Measurements from ENCODE around the gene TTC39C. TPM values are rescaled to one million over a fixed set of nuclear protein-coding genes. Genes with fewer than 3 reads are reported as not detected.

TTC39C gene
- total and polyA plus RNA-seq, 9 donors = 7.2 to 31.0 (median 14.0) TPM

GRCh38 chr18:24051031-24051947 is 36.7 kb downstream of the TTC39C start:
- Histone ChIP-seq H3K4me1 (ENCODE audit: insufficient read depth) (peaks cover 11% of the 10 kb centered on the region), H3K4me3 (no peak overlapping the region), H3K36me3 (no peaks in the 10 kb centered on the region), H3K27me3 (no peaks in the 10 kb centered on the region), H3K9me3 (no peaks in the 10 kb centered on the region), H3K27ac (no peak overlapping the region)
- intact Hi-C loops (cut with DNase I) = no loop called here
- 50 to 55% (median 52%) methylated on average over 13 of the region's 13 CpGs for WGBS, 3 donors
- no peak for DNase-seq
- TF ChIP-seq POLR2A (IDR thresholded peaks at IDR 0.05) = no peak
- no peak for TF ChIP-seq CTCF (IDR thresholded peaks at IDR 0.05)
- no peak for TF ChIP-seq EP300 (IDR thresholded peaks at IDR 0.05)

GRCh38 chr18:24052053-24052452 is 37.5 kb downstream of the TTC39C start:
- DNase-seq = no peak

GRCh38 chr18:24053211-24053610 is 38.7 kb downstream of the TTC39C start:
- DNase-seq = no peak
- no peaks in the 10 kb centered on the region for H3K27me3 ChIP-seq
- no peaks in the 10 kb centered on the region for H3K9me3 ChIP-seq
- no peak overlapping the region for H3K4me3 ChIP-seq
- 57 to 74% (median 73%) methylated on average over 4 of the region's 4 CpGs for WGBS, 3 donors
- TF ChIP-seq CTCF (IDR thresholded peaks at IDR 0.05) = no peak
- no peak for TF ChIP-seq EP300 (IDR thresholded peaks at IDR 0.05)
- no peak for TF ChIP-seq POLR2A (IDR thresholded peaks at IDR 0.05)
- peaks cover 11% of the 10 kb centered on the region for H3K4me1 ChIP-seq (ENCODE audit: insufficient read depth)
- intact Hi-C loops (cut with DNase I) = no loop called here
- no peaks in the 10 kb centered on the region for H3K36me3 ChIP-seq
- no peak overlapping the region for H3K27ac ChIP-seq

More at GRCh38 chr18:24052053-24052452, 37.5 kb downstream of the TTC39C start:
- Histone ChIP-seq H3K9me3 (no peaks in the 10 kb centered on the region), H3K27ac (no peak overlapping the region), H3K27me3 (no peaks in the 10 kb centered on the region), H3K36me3 (no peaks in the 10 kb centered on the region), H3K4me3 (no peak overlapping the region), H3K4me1 (ENCODE audit: insufficient read depth) (peaks cover 11% of the 10 kb centered on the region)
- WGBS, 3 donors = 85 to 97% (median 96%) methylated on average over 7 of the region's 7 CpGs
- intact Hi-C loops (cut with DNase I) = no loop called here
- TF ChIP-seq CTCF (IDR thresholded peaks at IDR 0.05) = no peak
- no peak for TF ChIP-seq POLR2A (IDR thresholded peaks at IDR 0.05)
- no peak for TF ChIP-seq EP300 (IDR thresholded peaks at IDR 0.05)

GRCh38 chr18:24054130-24054529 is 39.6 kb downstream of the TTC39C start:
- intact Hi-C loops (cut with DNase I) = no loop called here
- TF ChIP-seq CTCF (IDR thresholded peaks at IDR 0.05) (no peak), EP300 (IDR thresholded peaks at IDR 0.05) (no peak), POLR2A (IDR thresholded peaks at IDR 0.05) (no peak)
- WGBS, 3 donors = 56 to 77% (median 58%) methylated on average over 4 of the region's 4 CpGs
- Histone ChIP-seq H3K9me3 (no peaks in the 10 kb centered on the region), H3K36me3 (no peaks in the 10 kb centered on the region), H3K4me3 (no peak overlapping the region), H3K4me1 (ENCODE audit: insufficient read depth) (peaks cover 11% of the 10 kb centered on the region), H3K27ac (no peak overlapping the region), H3K27me3 (no peaks in the 10 kb centered on the region)
- DNase-seq = no peak
